OCI-LY7 (cell line): ENCODE results near the gene BAG1. TPM values are rescaled to one million over a fixed set of nuclear protein-coding genes. Genes with fewer than 3 reads are reported as not detected.

Experiments
- BruUV-seq: library from RNA; stranded (reverse); fragments of 400-500 nt; replicated peaks from 2 replicates; lab custom pipeline; 2021; lab: Mats Ljungman, UMichigan
- CTCF ChIA-PET: fragments of 300-600 bp; sonication (Branson Sonifier 250); formaldehyde crosslinking; loops from one replicate; lab custom pipeline; 2022; ENCODE audit warnings: antibody characterized with exemption; ENCODE audit not compliant: unreplicated experiment; lab: Charles Lee
- POLR2A ChIA-PET: fragments of 300-600 bp; sonication (Branson Sonifier 250); formaldehyde crosslinking; loops from one replicate; lab custom pipeline; 2022; ENCODE audit warnings: antibody characterized with exemption; lab: Charles Lee
- DNase-seq: peaks from one replicate; pipeline ENCODE4 v3.0.0-alpha.2; 2015; ENCODE audit warnings: low spot score
- H2AFZ ChIP-seq: fragments of 200-600 bp; sonication (generic), shearing (Covaris generic); 2 replicates; pipeline ENCODE4 v1.6.1; 2014; ENCODE audit warnings: mild to moderate bottlenecking, antibody characterized with exemption, low read length, moderate library complexity
- H3K27ac ChIP-seq: fragments of 200-600 bp; sonication (generic); 2 replicates; pipeline ENCODE4 v1.5.1; 2014; ENCODE audit warnings: mixed run types, low read depth, mild to moderate bottlenecking, moderate library complexity, low read length, inconsistent platforms; ENCODE audit not compliant: poor library complexity, severe bottlenecking
- H3K36me3 ChIP-seq: fragments of 200-600 bp; sonication (generic); 2 replicates; pipeline ENCODE4 v1.6.1; 2014; ENCODE audit warnings: mild to moderate bottlenecking, antibody characterized with exemption, low read length, moderate library complexity, mixed read lengths; ENCODE audit not compliant: insufficient read depth
- H3K4me1 ChIP-seq: fragments of 200-600 bp; sonication (generic); 2 replicates; pipeline ENCODE4 v1.5.1; 2014; ENCODE audit warnings: mild to moderate bottlenecking, low read length; ENCODE audit not compliant: insufficient read depth, poor library complexity, severe bottlenecking
- H3K4me2 ChIP-seq: fragments of 200-600 bp; sonication (generic); 2 replicates; pipeline ENCODE4 v1.6.1; 2014; ENCODE audit warnings: mild to moderate bottlenecking, low read length
- H3K4me3 ChIP-seq: fragments of 200-600 bp; sonication (generic); 2 replicates; pipeline ENCODE4 v1.5.1; 2014; ENCODE audit warnings: mild to moderate bottlenecking, low read depth, low read length; ENCODE audit not compliant: poor library complexity, severe bottlenecking
- H3K79me2 ChIP-seq: fragments of 200-600 bp; sonication (generic); 2 replicates; pipeline ENCODE4 v1.6.1; 2016; ENCODE audit warnings: low read depth, mild to moderate bottlenecking, low read length, moderate library complexity, mixed read lengths; ENCODE audit not compliant: insufficient read depth
- H3K9me2 ChIP-seq: fragments of 200-600 bp; sonication (generic); 2 replicates; pipeline ENCODE4 v1.6.1; 2016; ENCODE audit warnings: mild to moderate bottlenecking, low read length, mixed read lengths; ENCODE audit not compliant: insufficient read depth
- H3K9me3 ChIP-seq: fragments of 200-600 bp; sonication (generic); 2 replicates; pipeline ENCODE4 v1.6.1; 2014; ENCODE audit warnings: mild to moderate bottlenecking, mixed run types, low read length, mixed read lengths
- H4K20me1 ChIP-seq: fragments of 200-600 bp; sonication (generic); 2 replicates; pipeline ENCODE4 v1.6.1; 2014; ENCODE audit warnings: mild to moderate bottlenecking, antibody characterized with exemption, low read length, moderate library complexity, mixed read lengths; ENCODE audit not compliant: insufficient read depth
- EZH2phosphoT487 ChIP-seq: fragments of 200-600 bp; sonication (generic); IDR thresholded peaks from 2 replicates; pipeline ENCODE4 v1.6.1; 2018; ENCODE audit warnings: low read depth, borderline replicate concordance, mild to moderate bottlenecking, mixed run types, antibody characterized with exemption, low read length, moderate library complexity, mixed read lengths
- intact Hi-C: fragments of 100-400 bp; cut with micrococcal nuclease; formaldehyde crosslinking; loops from one replicate; pipeline ENCODE4 v1.10.0; 2022; ENCODE audit not compliant: unreplicated experiment
- total RNA-seq, 2 experiments: library from RNA; depleted of rRNA in 1 of 2; stranded (reverse); fragments of >200 nt in 1 of 2; shearing (Covaris generic) in 1 of 2; gene quantifications; 2 replicates each; pipeline ENCODE4 v1.2.3, GENCODE V29; 2014 to 2022
- TF ChIP-seq, protein P1 (sequence below): fragments of 200-600 bp; sonication (generic); conservative IDR thresholded peaks from 2 replicates; pipeline ENCODE4 v1.5.1; 2014; ENCODE audit warnings: mild to moderate bottlenecking, antibody characterized with exemption, low read length, moderate library complexity, mixed read lengths

The BAG1 gene
- total RNA-seq, 2 experiments from 2014 or later = 48.1 to 86.0 TPM

DNA sequence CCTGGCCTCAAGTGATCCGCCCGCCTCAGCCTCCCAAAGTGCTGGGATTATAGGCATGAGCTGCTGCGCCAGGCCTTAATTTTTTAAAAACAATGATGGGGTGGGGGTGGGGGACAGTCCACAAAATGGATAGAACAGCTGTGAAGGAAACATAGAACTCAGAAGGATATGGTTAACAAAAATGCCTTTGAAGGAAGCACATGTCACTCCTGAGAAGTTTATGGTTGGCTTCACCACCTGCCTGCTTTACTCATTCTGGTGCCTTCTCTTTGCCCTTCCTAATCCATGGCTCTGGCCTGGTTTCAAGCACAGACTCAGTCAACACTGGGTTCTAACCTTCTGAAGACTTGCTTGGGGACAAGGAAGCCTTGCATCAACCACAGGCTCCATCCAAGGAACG is 10.3 kb downstream of the BAG1 start:
- H3K4me1 ChIP-seq = peaks cover 15% of the 10 kb centered on the region
- H2AFZ ChIP-seq = no peak overlapping the region
- DNase-seq = no peak
- intact Hi-C loops = no loop called here
- TF ChIP-seq, protein P1, sequence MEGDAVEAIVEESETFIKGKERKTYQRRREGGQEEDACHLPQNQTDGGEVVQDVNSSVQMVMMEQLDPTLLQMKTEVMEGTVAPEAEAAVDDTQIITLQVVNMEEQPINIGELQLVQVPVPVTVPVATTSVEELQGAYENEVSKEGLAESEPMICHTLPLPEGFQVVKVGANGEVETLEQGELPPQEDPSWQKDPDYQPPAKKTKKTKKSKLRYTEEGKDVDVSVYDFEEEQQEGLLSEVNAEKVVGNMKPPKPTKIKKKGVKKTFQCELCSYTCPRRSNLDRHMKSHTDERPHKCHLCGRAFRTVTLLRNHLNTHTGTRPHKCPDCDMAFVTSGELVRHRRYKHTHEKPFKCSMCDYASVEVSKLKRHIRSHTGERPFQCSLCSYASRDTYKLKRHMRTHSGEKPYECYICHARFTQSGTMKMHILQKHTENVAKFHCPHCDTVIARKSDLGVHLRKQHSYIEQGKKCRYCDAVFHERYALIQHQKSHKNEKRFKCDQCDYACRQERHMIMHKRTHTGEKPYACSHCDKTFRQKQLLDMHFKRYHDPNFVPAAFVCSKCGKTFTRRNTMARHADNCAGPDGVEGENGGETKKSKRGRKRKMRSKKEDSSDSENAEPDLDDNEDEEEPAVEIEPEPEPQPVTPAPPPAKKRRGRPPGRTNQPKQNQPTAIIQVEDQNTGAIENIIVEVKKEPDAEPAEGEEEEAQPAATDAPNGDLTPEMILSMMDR = no peak
- no peak for TF ChIP-seq EZH2phosphoT487
- peaks cover 70% of the 10 kb centered on the region for H3K36me3 ChIP-seq
- ChIA-PET CTCF (no interaction called here), POLR2A (interaction anchor here (0.6 to 1.2 kb wide), 3 partner anchors 9 to 706 kb away, joined by 3 to 5 read pairs (median 4); no protein-coding TSS in a partner anchor)
- no peaks in the 10 kb centered on the region for H3K9me2 ChIP-seq
- no peak overlapping the region for H3K4me2 ChIP-seq
- no peak overlapping the region for H3K4me3 ChIP-seq
- no TSS peak for BruUV-seq
- no peak overlapping the region for H3K27ac ChIP-seq
- H3K79me2 ChIP-seq = no peaks in the 10 kb centered on the region
- H4K20me1 ChIP-seq = no peaks in the 10 kb centered on the region
- H3K9me3 ChIP-seq = no peaks in the 10 kb centered on the region

DNA sequence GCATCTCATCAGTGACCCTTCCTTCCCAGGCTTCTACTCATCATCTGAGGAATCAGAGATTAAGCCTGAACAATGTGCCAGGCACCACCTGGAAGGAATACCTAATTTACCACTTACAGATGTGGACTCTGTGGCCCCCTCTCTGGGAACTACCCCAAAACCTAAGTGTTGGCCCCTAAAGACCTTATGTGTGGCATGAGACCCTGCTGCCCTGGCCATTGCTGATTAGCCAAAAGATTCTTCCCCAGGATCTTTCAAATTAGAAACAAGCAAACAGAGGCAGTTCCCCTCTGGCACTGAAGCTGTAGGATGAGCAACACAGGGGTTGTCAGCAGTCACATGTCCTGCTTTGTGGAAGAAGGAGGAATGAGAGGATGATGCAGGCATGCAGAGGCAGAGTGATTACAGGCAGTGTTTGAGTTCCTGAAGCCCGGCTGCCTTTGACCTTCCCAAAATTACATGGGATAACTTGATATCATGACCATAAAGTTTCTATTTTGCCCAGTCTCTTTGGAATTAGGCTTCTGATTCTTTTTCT is 14.0 kb downstream of the BAG1 start:
- Histone ChIP-seq H3K36me3 (peaks cover 34% of the 10 kb centered on the region), H3K9me3 (no peaks in the 10 kb centered on the region), H4K20me1 (no peaks in the 10 kb centered on the region), H3K9me2 (no peaks in the 10 kb centered on the region), H2AFZ (no peak overlapping the region), H3K4me1 (peaks cover 24% of the 10 kb centered on the region), H3K4me3 (no peak overlapping the region), H3K79me2 (no peaks in the 10 kb centered on the region), H3K27ac (peak overlapping the region; percentile 0), H3K4me2 (peak overlapping the region; percentile 60; the same call in 1 of the 2 replicates)
- POLR2A ChIA-PET = no interaction called here
- CTCF ChIA-PET = interaction anchor here (0.5 kb wide), 1 partner anchor 13 kb away, joined by 3 read pairs; no protein-coding TSS in a partner anchor
- no TSS peak for BruUV-seq
- TF ChIP-seq EZH2phosphoT487 = no peak
- TF ChIP-seq, protein P1 = no peak
- intact Hi-C loops = no loop called here
- DNase-seq = no peak

DNA sequence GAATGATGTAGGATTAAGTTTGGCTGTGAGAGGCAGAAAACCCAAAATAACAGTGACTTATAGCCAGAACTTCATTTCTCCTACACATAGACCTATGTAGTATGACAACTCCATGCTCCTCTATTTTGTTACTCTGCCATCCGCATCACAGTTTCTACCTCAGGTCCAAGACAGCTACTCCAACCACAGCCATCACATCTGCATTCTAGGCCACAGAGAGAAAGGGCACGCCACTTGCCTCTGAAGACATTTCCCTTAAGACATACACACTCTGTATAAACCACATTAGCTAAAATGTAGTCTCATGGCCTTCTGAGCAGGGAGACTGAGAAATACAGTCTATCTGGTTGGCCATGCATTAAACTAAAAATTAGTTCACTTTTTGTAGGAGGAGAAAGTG is 14.5 kb downstream of the BAG1 start:
- no TSS peak for BruUV-seq
- no peak for DNase-seq
- intact Hi-C loops = no loop called here
- peak overlapping the region; percentile 41; the same call in 1 of the 2 replicates for H2AFZ ChIP-seq
- POLR2A ChIA-PET = no interaction called here
- H4K20me1 ChIP-seq = no peaks in the 10 kb centered on the region
- no peaks in the 10 kb centered on the region for H3K9me3 ChIP-seq
- no peaks in the 10 kb centered on the region for H3K79me2 ChIP-seq
- no peaks in the 10 kb centered on the region for H3K9me2 ChIP-seq
- peaks cover 29% of the 10 kb centered on the region for H3K36me3 ChIP-seq
- TF ChIP-seq EZH2phosphoT487 = no peak
- TF ChIP-seq, protein P1 = no peak
- peaks cover 24% of the 10 kb centered on the region for H3K4me1 ChIP-seq
- H3K4me3 ChIP-seq = peak overlapping the region; percentile 20
- H3K27ac ChIP-seq = peak overlapping the region; percentile 75
- peak overlapping the region; percentile 60 for H3K4me2 ChIP-seq
- CTCF ChIA-PET = no interaction called here
